ENCODE data around the gene COP1. TPM values are rescaled to one million over a fixed set of nuclear protein-coding genes. Genes with fewer than 3 reads are reported as not detected.

Gene COP1
- total RNA-seq, 1 donor from 2014 or later = 70.0 TPM

DNA sequence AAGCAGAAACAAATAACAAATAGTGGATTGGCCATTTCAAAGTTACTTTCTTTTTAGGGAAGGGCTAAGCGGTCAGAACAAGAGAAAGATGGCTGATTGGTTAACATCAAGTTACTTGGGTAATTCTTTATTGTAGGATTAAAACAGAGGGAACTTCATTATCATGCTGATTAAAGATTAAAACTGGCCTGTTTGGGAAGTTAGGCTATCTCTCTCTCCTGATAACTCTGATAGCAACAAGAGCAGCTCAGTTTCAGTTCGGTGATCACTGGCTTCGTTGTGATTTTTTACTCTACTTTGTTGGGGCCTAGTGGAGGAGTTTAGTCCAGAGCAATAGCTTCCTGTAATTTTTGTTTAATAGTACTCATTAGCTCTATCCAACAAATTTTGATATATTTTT lies 20.5 kb upstream of the COP1 start:
- FAIRE-seq (no peak), DNase-seq (ENCODE audit: low read depth) (no peak)
- Histone ChIP-seq H3K27me3 (ENCODE audit: control insufficient read depth, insufficient read depth, low read length) (no peaks in the 10 kb centered on the region), H3K4me3 (ENCODE audit: low read depth, low read length) (no peak overlapping the region), H3K36me3 (ENCODE audit: control insufficient read depth, insufficient read depth, low read length) (no peaks in the 10 kb centered on the region)
- TF ChIP-seq, protein P1, sequence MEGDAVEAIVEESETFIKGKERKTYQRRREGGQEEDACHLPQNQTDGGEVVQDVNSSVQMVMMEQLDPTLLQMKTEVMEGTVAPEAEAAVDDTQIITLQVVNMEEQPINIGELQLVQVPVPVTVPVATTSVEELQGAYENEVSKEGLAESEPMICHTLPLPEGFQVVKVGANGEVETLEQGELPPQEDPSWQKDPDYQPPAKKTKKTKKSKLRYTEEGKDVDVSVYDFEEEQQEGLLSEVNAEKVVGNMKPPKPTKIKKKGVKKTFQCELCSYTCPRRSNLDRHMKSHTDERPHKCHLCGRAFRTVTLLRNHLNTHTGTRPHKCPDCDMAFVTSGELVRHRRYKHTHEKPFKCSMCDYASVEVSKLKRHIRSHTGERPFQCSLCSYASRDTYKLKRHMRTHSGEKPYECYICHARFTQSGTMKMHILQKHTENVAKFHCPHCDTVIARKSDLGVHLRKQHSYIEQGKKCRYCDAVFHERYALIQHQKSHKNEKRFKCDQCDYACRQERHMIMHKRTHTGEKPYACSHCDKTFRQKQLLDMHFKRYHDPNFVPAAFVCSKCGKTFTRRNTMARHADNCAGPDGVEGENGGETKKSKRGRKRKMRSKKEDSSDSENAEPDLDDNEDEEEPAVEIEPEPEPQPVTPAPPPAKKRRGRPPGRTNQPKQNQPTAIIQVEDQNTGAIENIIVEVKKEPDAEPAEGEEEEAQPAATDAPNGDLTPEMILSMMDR (IDR thresholded peaks at IDR 0.05; ENCODE audit: insufficient read depth, low read length, severe bottlenecking) = no peak

DNA sequence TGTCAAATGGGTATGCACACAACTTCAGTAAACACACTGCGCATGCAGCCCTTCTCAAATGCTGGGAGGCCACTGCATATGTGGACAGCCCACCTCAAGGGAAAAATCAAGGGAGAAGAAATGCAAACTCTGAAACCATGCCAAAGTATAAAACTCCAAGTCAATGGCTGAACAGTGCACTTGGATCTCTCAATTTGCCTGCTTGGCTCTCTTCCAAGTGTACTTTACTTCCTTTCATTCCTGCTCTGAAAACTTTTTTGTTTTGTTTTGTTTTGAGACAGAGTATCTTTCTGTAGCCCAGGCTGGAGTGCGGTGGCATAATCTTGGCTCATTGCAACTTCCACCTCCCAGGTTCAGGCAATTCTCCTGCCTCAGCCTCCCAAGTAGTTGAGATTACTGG lies 18.8 kb upstream of the COP1 start:
- TF ChIP-seq, protein P1 (IDR thresholded peaks at IDR 0.05; ENCODE audit: insufficient read depth, low read length, severe bottlenecking) = no peak
- no peak for DNase-seq (ENCODE audit: low read depth)

DNA sequence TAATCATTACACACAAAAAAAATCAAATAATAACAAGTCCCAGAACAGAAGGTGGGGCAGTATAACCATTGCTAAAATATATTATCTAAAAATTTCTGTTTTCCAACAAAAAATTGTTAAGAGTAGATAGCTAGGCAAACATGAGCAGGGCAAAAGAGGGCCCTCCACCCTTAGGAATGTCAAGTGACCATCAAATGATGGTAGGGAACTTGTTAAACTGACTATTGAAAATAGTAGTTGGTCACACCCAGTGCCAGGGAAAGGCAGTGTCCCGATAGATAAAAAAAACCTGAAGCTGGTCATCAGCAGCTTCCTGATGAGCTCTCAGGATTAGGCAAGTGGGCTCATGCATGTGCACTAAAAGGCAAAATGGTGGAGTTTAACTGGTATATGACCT lies 18.4 kb upstream of the COP1 start:
- DNase-seq (ENCODE audit: low read depth) = no peak
- no peak for FAIRE-seq
- Histone ChIP-seq H3K4me3 (ENCODE audit: low read depth, low read length) (no peak overlapping the region), H3K36me3 (ENCODE audit: control insufficient read depth, insufficient read depth, low read length) (no peaks in the 10 kb centered on the region), H3K27me3 (ENCODE audit: control insufficient read depth, insufficient read depth, low read length) (no peaks in the 10 kb centered on the region)
- TF ChIP-seq, protein P1 (IDR thresholded peaks at IDR 0.05; ENCODE audit: insufficient read depth, low read length, severe bottlenecking) = no peak

More for the DNA sequence above, 18.8 kb upstream of the COP1 start:
- FAIRE-seq = no peak
- Histone ChIP-seq H3K36me3 (ENCODE audit: control insufficient read depth, insufficient read depth, low read length) (no peaks in the 10 kb centered on the region), H3K4me3 (ENCODE audit: low read depth, low read length) (no peak overlapping the region), H3K27me3 (ENCODE audit: control insufficient read depth, insufficient read depth, low read length) (no peaks in the 10 kb centered on the region)

DNA sequence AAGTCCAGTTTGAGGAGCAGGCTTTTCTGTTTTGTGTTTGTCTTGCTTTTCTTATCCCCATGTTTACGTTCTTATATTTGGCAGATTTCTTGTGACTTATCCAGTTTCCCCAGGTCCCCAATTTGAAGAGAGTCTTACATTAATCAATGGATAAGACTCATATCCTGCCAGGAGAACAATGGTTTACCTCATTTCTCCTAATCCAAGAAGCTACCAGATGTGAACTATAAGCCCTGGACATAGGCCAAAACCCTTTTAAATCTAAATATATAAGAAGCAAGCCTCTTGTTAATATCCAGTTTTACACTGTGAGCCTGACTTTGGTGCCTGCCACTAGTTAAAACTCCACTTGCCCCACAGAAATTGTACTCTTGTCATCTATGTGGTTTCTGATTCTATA lies 15.1 kb upstream of the COP1 start:
- no peaks in the 10 kb centered on the region for H3K36me3 ChIP-seq (ENCODE audit: control insufficient read depth, insufficient read depth, low read length)
- no peak for DNase-seq (ENCODE audit: low read depth)
- no peak for FAIRE-seq
- no peak overlapping the region for H3K4me3 ChIP-seq (ENCODE audit: low read depth, low read length)
- no peaks in the 10 kb centered on the region for H3K27me3 ChIP-seq (ENCODE audit: control insufficient read depth, insufficient read depth, low read length)
- TF ChIP-seq, protein P1 (IDR thresholded peaks at IDR 0.05; ENCODE audit: insufficient read depth, low read length, severe bottlenecking) = no peak

DNA sequence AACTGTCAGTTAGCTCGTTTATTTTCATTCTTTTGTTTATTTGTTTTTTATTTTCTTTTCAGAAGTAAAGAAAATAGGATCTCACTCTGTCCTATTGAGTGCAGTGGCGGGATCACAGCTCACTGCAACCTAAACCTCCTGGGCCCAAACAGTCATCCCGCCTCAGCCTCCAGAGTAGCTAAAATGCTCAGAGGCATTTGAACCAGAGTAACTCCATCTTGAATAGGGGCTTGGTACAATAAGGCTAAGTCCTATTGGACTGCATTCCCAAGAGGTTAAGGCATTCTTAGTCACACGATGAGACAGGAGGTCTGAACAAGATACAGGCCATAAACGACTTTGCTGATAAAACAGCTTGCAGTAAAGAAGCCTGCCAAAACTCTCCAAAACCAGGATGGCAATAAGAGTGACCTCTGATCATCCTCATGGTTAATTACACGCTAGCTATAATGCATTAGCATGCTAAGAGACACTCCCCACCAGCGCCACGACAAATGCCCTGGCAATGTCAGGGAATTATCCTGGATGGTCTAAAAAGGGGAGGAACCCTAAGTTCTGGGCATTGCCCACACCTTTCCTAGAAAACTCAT lies 13.1 kb upstream of the COP1 start:
- FAIRE-seq = no peak
- Histone ChIP-seq H3K4me3 (ENCODE audit: low read depth, low read length) (no peak overlapping the region), H3K27me3 (ENCODE audit: control insufficient read depth, insufficient read depth, low read length) (no peaks in the 10 kb centered on the region), H3K36me3 (ENCODE audit: control insufficient read depth, insufficient read depth, low read length) (no peaks in the 10 kb centered on the region)
- TF ChIP-seq, protein P1 (IDR thresholded peaks at IDR 0.05; ENCODE audit: insufficient read depth, low read length, severe bottlenecking) = no peak
- DNase-seq (ENCODE audit: low read depth) = no peak

DNA sequence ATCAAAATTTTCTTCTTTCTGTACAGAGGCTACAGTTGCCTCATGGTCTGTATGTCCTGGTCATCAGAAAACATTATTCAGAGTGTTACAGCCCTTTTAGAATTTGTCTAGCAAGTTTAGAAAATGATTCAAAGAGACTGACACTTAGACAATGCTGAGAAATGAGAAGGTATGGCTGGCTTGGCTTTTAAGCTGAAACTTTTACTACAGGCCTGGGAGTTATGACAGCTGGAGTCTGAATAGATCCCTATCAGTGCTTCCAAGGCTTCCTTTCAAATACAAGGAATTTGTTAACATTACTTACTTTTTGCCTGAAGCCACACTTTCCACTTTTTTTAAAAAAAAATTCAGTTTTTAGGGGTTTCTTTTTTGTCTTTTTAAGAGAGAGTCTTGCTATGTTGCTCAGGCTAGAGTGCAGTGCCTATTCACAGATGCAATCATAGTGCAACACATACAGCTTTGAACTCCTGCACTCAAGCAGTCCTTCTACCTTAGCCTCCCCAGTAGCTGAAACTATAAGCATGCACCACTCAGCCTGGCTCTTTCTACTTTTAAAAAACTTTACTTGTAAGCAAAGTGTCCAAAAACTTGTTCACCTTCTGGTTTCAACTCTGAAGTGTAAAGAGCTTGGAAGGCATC lies 10.5 kb upstream of the COP1 start:
- Histone ChIP-seq H3K27me3 (ENCODE audit: control insufficient read depth, insufficient read depth, low read length) (no peaks in the 10 kb centered on the region), H3K4me3 (ENCODE audit: low read depth, low read length) (no peak overlapping the region), H3K36me3 (ENCODE audit: control insufficient read depth, insufficient read depth, low read length) (no peaks in the 10 kb centered on the region)
- TF ChIP-seq, protein P1 (IDR thresholded peaks at IDR 0.05; ENCODE audit: insufficient read depth, low read length, severe bottlenecking) = no peak
- FAIRE-seq (no peak), DNase-seq (ENCODE audit: low read depth) (no peak)
